Measurements from ENCODE around the gene AUTS2.
A peak's percentile ranks its signal among the peaks of the same experiment; 100 is the strongest.
"Not testable (repeated sequence)": the region's sequence is repeated elsewhere in the genome, so short reads cannot be mapped to it uniquely, and the experiment has no call there.

AUTS2 gene

GRCh38 chr7:70349819-70350218 is 751.5 kb downstream of the AUTS2 start:
- no peak for DNase-seq (ENCODE audit: low spot score)

GRCh38 chr7:70352088-70352487 is 753.8 kb downstream of the AUTS2 start:
- no peak for DNase-seq (ENCODE audit: low spot score)

GRCh38 chr7:70352906-70353305 is 754.6 kb downstream of the AUTS2 start:
- no peak for DNase-seq (ENCODE audit: low spot score)

GRCh38 chr7:70353330-70353945 is 755.2 kb downstream of the AUTS2 start:
- no peak for DNase-seq (ENCODE audit: low spot score)

- DNase-seq (ENCODE audit: low spot score), result no peak
Measured at GRCh38 chr7:70353946-70354335, 755.7 kb downstream of the AUTS2 start.

GRCh38 chr7:70354409-70355169 is 756.3 kb downstream of the AUTS2 start:
- DNase-seq (ENCODE audit: low spot score), result no peak

- DNase-seq (ENCODE audit: low spot score), result no peak
Measured at GRCh38 chr7:70355198-70356020, 757.1 kb downstream of the AUTS2 start.

GRCh38 chr7:70356085-70356786 is 758.0 kb downstream of the AUTS2 start:
- no peak for DNase-seq (ENCODE audit: low spot score)

GRCh38 chr7:70356787-70357328 is 758.6 kb downstream of the AUTS2 start:
- peak; percentile 14 for DNase-seq (ENCODE audit: low spot score)

- peak; percentile 52 for DNase-seq (ENCODE audit: low spot score)
Measured at GRCh38 chr7:70360557-70360956, 762.3 kb downstream of the AUTS2 start.

- DNase-seq (ENCODE audit: low spot score), result no peak
Measured at GRCh38 chr7:70361821-70362220, 763.5 kb downstream of the AUTS2 start.

GRCh38 chr7:70364393-70364792 is 766.1 kb downstream of the AUTS2 start:
- DNase-seq (ENCODE audit: low spot score), result not testable (repeated sequence)

- DNase-seq (ENCODE audit: low spot score), result no peak
Measured at GRCh38 chr7:70371652-70372051, 773.4 kb downstream of the AUTS2 start.

- no peak for DNase-seq (ENCODE audit: low spot score)
Measured at GRCh38 chr7:70372768-70373515, 774.7 kb downstream of the AUTS2 start.

- no peak for DNase-seq (ENCODE audit: low spot score)
Measured at GRCh38 chr7:70374772-70375533, 776.7 kb downstream of the AUTS2 start.

GRCh38 chr7:70376561-70377031 is 778.3 kb downstream of the AUTS2 start:
- DNase-seq (ENCODE audit: low spot score), result no peak

GRCh38 chr7:70377957-70378356 is 779.7 kb downstream of the AUTS2 start:
- DNase-seq (ENCODE audit: low spot score), result no peak

- no peak for DNase-seq (ENCODE audit: low spot score)
Measured at GRCh38 chr7:70379210-70379609, 780.9 kb downstream of the AUTS2 start.

- DNase-seq (ENCODE audit: low spot score), result no peak
Measured at GRCh38 chr7:70380421-70381015, 782.2 kb downstream of the AUTS2 start.
